HEK293 (cell line): ENCODE data around the gene FFAR1.
A peak's percentile ranks its signal among the peaks of the same experiment; 100 is the strongest.

Experiments
- EGR2 ChIP-seq: fragments of 450-650 bp; formaldehyde crosslinking; IDR thresholded peaks from 2 replicates; pipeline ENCODE4 v1.5.1; 2016; ENCODE audit warnings: low read depth, missing biosample characterization, missing genetic modification characterization
- FEZF1 ChIP-seq: fragments of 450-650 bp; formaldehyde crosslinking; IDR thresholded peaks from 2 replicates; pipeline ENCODE4 v1.5.1; 2016; ENCODE audit warnings: missing biosample characterization, missing genetic modification characterization
- HOXC10 ChIP-seq: sonication (generic); formaldehyde crosslinking; IDR thresholded peaks from 2 replicates; pipeline ENCODE4 v1.8.1; 2023; ENCODE audit warnings: mild to moderate bottlenecking, missing genetic modification reagents
- KLF7 ChIP-seq: fragments of 450-650 bp; formaldehyde crosslinking; IDR thresholded peaks from 2 replicates; pipeline ENCODE4 v1.5.1; 2016; ENCODE audit warnings: missing biosample characterization, missing genetic modification characterization, borderline replicate concordance
- RBAK ChIP-seq: fragments of 450-650 bp; formaldehyde crosslinking; IDR thresholded peaks from 2 replicates; pipeline ENCODE4 v1.5.1; 2016; ENCODE audit warnings: missing biosample characterization, missing genetic modification characterization
- SCRT1 ChIP-seq: fragments of 450-650 bp; formaldehyde crosslinking; IDR thresholded peaks from 2 replicates; pipeline ENCODE4 v1.5.1; 2016; ENCODE audit warnings: missing biosample characterization, missing genetic modification characterization, borderline replicate concordance
- ZNF10 ChIP-seq: fragments of 450-650 bp; formaldehyde crosslinking; IDR thresholded peaks from 2 replicates; pipeline ENCODE4 v1.5.1; 2017; ENCODE audit warnings: missing biosample characterization, missing genetic modification characterization
- ZNF169 ChIP-seq: fragments of 450-650 bp; formaldehyde crosslinking; IDR thresholded peaks from 2 replicates; pipeline ENCODE4 v1.5.1; 2016; ENCODE audit warnings: missing biosample characterization, missing genetic modification characterization
- ZNF184 ChIP-seq: fragments of 450-650 bp; IDR thresholded peaks from 2 replicates; pipeline ENCODE4 v1.5.1; 2018; ENCODE audit warnings: missing biosample characterization, mild to moderate bottlenecking, missing genetic modification characterization
- ZNF248 ChIP-seq: fragments of 450-650 bp; formaldehyde crosslinking; IDR thresholded peaks from 2 replicates; pipeline ENCODE4 v1.5.1; 2017; ENCODE audit warnings: missing biosample characterization, missing genetic modification characterization
- ZNF274 ChIP-seq, 2 experiments: fragments of 200-500 bp in 1 of 2; fragments of 450-650 bp in 1 of 2; sonication (Bioruptor generic) in 1 of 2; formaldehyde crosslinking in 1 of 2; IDR thresholded peaks; 2 replicates each; pipeline versions ENCODE4 v1.5.1 to v1.6.1; 2014 to 2016; ENCODE audit warnings: borderline replicate concordance in 1 of 2, inconsistent platforms in 1 of 2, low read length in 1 of 2, missing biosample characterization in 1 of 2, missing genetic modification characterization in 1 of 2
- ZNF324 ChIP-seq: fragments of 450-650 bp; formaldehyde crosslinking; IDR thresholded peaks from 2 replicates; pipeline ENCODE4 v1.5.1; 2016; ENCODE audit warnings: missing biosample characterization, missing genetic modification characterization
- ZNF544 ChIP-seq: fragments of 450-650 bp; formaldehyde crosslinking; IDR thresholded peaks from 2 replicates; pipeline ENCODE4 v1.5.0; 2017; ENCODE audit warnings: missing biosample characterization, missing genetic modification characterization
- ZNF600 ChIP-seq: fragments of 450-650 bp; formaldehyde crosslinking; IDR thresholded peaks from 2 replicates; pipeline ENCODE4 v1.5.1; 2016; ENCODE audit warnings: missing biosample characterization, missing genetic modification characterization
- ZNF610 ChIP-seq: fragments of 450-650 bp; formaldehyde crosslinking; IDR thresholded peaks from 2 replicates; pipeline ENCODE4 v1.5.1; 2016; ENCODE audit warnings: missing biosample characterization, missing genetic modification characterization, borderline replicate concordance
- ZNF626 ChIP-seq: fragments of 450-650 bp; sonication (Bioruptor Pico); formaldehyde crosslinking; IDR thresholded peaks from 2 replicates; pipeline ENCODE4 v1.5.1; 2018; ENCODE audit warnings: missing biosample characterization, missing genetic modification characterization, inconsistent platforms
- ZNF629 ChIP-seq: fragments of 450-650 bp; formaldehyde crosslinking; IDR thresholded peaks from 2 replicates; pipeline ENCODE4 v1.5.1; 2017; ENCODE audit warnings: missing biosample characterization, missing genetic modification characterization
- ZNF701 ChIP-seq: fragments of 450-650 bp; formaldehyde crosslinking; IDR thresholded peaks from 2 replicates; pipeline ENCODE4 v1.5.1; 2016; ENCODE audit warnings: missing biosample characterization, missing genetic modification characterization
- TF ChIP-seq, protein P1 (sequence below): fragments of 450-650 bp; formaldehyde crosslinking; IDR thresholded peaks from 2 replicates; pipeline ENCODE4 v1.5.1; 2016; ENCODE audit warnings: missing biosample characterization, missing genetic modification characterization
- TF ChIP-seq, protein P2 (sequence below): fragments of 450-650 bp; formaldehyde crosslinking; IDR thresholded peaks from 2 replicates; pipeline ENCODE4 v1.5.1; 2016; ENCODE audit warnings: missing biosample characterization, missing genetic modification characterization
- TF ChIP-seq, protein P3 (sequence below): fragments of 450-650 bp; formaldehyde crosslinking; IDR thresholded peaks from 2 replicates; pipeline ENCODE4 v1.5.1; 2016; ENCODE audit warnings: missing biosample characterization, missing genetic modification characterization
- TF ChIP-seq, protein P4 (sequence below): fragments of 450-650 bp; formaldehyde crosslinking; IDR thresholded peaks from 2 replicates; pipeline ENCODE4 v1.5.1; 2016; ENCODE audit warnings: missing biosample characterization, missing genetic modification characterization
- TF ChIP-seq, protein P5 (sequence below): fragments of 450-650 bp; formaldehyde crosslinking; IDR thresholded peaks from 2 replicates; pipeline ENCODE4 v1.5.1; 2016; ENCODE audit warnings: missing biosample characterization, missing genetic modification characterization
- TF ChIP-seq, protein P6 (sequence below): fragments of 450-650 bp; formaldehyde crosslinking; IDR thresholded peaks from 2 replicates; pipeline ENCODE4 v1.5.1; 2016; ENCODE audit warnings: missing biosample characterization, missing genetic modification characterization
- TF ChIP-seq, protein P7 (sequence below): fragments of 450-650 bp; IDR thresholded peaks from 2 replicates; pipeline ENCODE4 v1.5.1; 2018; ENCODE audit warnings: missing biosample characterization, mild to moderate bottlenecking, missing genetic modification characterization
- TF ChIP-seq, protein P8 (sequence below): fragments of 450-650 bp; formaldehyde crosslinking; IDR thresholded peaks from 2 replicates; pipeline ENCODE4 v1.5.1; 2016; ENCODE audit warnings: missing biosample characterization, missing genetic modification characterization, low read depth

FFAR1 gene

DNA sequence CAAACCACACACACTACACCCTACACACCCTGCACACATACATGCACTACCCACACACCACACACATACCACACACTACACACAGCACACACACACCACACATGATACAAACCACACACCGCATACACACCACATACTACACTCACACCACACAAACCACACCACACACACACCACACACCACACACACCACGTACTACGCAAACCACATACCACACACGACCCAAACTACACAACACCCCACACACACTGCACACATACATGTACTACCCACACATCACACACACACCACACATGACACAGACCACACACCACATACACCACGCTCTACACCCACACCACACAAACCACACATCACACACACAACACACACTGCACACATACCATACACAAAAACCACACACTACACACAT is 49.1 kb upstream of the FFAR1 start (continued):
- TF ChIP-seq ZNF324 (tag by site-specific recombination): no peak
- no peak for TF ChIP-seq ZNF184
- no peak for TF ChIP-seq ZNF629 (tag by site-specific recombination)
- TF ChIP-seq ZNF169 (tag by site-specific recombination): no peak
- no peak for TF ChIP-seq FEZF1 (tag by site-specific recombination)
- peak; percentile 76; the same call in 1 of the 2 replicates for TF ChIP-seq ZNF248 (tag by site-specific recombination)
- TF ChIP-seq, protein P1, sequence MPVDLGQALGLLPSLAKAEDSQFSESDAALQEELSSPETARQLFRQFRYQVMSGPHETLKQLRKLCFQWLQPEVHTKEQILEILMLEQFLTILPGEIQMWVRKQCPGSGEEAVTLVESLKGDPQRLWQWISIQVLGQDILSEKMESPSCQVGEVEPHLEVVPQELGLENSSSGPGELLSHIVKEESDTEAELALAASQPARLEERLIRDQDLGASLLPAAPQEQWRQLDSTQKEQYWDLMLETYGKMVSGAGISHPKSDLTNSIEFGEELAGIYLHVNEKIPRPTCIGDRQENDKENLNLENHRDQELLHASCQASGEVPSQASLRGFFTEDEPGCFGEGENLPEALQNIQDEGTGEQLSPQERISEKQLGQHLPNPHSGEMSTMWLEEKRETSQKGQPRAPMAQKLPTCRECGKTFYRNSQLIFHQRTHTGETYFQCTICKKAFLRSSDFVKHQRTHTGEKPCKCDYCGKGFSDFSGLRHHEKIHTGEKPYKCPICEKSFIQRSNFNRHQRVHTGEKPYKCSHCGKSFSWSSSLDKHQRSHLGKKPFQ (tag by site-specific recombination): peak; percentile 62
- no peak for TF ChIP-seq RBAK (tag by site-specific recombination)
- TF ChIP-seq, protein P2, sequence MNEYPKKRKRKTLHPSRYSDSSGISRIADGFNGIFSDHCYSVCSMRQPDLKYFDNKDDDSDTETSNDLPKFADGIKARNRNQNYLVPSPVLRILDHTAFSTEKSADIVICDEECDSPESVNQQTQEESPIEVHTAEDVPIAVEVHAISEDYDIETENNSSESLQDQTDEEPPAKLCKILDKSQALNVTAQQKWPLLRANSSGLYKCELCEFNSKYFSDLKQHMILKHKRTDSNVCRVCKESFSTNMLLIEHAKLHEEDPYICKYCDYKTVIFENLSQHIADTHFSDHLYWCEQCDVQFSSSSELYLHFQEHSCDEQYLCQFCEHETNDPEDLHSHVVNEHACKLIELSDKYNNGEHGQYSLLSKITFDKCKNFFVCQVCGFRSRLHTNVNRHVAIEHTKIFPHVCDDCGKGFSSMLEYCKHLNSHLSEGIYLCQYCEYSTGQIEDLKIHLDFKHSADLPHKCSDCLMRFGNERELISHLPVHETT (tag by site-specific recombination): no peak
- no peak for TF ChIP-seq KLF7 (tag by site-specific recombination)
- TF ChIP-seq, protein P3, sequence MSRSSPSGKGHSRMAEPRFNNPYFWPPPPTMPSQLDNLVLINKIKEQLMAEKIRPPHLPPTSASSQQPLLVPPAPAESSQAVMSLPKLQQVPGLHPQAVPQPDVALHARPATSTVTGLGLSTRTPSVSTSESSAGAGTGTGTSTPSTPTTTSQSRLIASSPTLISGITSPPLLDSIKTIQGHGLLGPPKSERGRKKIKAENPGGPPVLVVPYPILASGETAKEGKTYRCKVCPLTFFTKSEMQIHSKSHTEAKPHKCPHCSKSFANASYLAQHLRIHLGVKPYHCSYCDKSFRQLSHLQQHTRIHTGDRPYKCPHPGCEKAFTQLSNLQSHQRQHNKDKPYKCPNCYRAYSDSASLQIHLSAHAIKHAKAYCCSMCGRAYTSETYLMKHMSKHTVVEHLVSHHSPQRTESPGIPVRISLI (tag by site-specific recombination): no peak
- TF ChIP-seq, protein P4, sequence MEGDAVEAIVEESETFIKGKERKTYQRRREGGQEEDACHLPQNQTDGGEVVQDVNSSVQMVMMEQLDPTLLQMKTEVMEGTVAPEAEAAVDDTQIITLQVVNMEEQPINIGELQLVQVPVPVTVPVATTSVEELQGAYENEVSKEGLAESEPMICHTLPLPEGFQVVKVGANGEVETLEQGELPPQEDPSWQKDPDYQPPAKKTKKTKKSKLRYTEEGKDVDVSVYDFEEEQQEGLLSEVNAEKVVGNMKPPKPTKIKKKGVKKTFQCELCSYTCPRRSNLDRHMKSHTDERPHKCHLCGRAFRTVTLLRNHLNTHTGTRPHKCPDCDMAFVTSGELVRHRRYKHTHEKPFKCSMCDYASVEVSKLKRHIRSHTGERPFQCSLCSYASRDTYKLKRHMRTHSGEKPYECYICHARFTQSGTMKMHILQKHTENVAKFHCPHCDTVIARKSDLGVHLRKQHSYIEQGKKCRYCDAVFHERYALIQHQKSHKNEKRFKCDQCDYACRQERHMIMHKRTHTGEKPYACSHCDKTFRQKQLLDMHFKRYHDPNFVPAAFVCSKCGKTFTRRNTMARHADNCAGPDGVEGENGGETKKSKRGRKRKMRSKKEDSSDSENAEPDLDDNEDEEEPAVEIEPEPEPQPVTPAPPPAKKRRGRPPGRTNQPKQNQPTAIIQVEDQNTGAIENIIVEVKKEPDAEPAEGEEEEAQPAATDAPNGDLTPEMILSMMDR (tag by site-specific recombination): no peak
- no peak for TF ChIP-seq ZNF544
- TF ChIP-seq SCRT1: no peak
- no peak for TF ChIP-seq ZNF626 (tag by site-specific recombination)
- TF ChIP-seq ZNF701: no peak
- TF ChIP-seq ZNF10 (tag by site-specific recombination): no peak
- TF ChIP-seq, protein P5, sequence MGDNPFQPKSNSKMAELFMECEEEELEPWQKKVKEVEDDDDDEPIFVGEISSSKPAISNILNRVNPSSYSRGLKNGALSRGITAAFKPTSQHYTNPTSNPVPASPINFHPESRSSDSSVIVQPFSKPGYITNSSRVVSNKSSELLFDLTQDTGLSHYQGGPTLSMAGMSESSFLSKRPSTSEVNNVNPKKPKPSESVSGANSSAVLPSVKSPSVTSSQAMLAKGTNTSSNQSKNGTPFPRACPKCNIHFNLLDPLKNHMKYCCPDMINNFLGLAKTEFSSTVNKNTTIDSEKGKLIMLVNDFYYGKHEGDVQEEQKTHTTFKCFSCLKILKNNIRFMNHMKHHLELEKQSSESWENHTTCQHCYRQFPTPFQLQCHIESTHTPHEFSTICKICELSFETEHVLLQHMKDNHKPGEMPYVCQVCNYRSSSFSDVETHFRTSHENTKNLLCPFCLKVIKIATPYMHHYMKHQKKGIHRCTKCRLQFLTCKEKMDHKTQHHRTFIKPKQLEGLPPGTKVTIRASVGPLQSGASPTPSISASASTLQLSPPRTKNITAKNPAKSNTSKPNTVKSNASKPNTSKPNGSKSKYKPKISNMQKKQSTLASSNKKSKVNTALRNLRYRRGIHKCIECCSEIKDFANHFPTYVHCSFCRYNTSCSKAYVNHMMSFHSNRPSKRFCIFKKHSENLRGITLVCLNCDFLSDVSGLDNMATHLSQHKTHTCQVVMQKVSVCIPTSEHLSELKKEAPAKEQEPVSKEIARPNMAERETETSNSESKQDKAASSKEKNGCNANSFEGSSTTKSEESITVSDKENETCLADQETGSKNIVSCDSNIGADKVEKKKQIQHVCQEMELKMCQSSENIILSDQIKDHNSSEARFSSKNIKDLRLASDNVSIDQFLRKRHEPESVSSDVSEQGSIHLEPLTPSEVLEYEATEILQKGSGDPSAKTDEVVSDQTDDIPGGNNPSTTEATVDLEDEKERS (tag by site-specific recombination): no peak
- no peak for TF ChIP-seq ZNF274 (IDR thresholded peaks at IDR 0.05; ENCODE audit: low read length)
- no peak for TF ChIP-seq ZNF274 (tag by site-specific recombination; IDR thresholded peaks at IDR 0.05; ENCODE audit: borderline replicate concordance)
- TF ChIP-seq ZNF600 (tag by site-specific recombination): no peak
- TF ChIP-seq ZNF610 (tag by site-specific recombination): no peak
- TF ChIP-seq, protein P6, sequence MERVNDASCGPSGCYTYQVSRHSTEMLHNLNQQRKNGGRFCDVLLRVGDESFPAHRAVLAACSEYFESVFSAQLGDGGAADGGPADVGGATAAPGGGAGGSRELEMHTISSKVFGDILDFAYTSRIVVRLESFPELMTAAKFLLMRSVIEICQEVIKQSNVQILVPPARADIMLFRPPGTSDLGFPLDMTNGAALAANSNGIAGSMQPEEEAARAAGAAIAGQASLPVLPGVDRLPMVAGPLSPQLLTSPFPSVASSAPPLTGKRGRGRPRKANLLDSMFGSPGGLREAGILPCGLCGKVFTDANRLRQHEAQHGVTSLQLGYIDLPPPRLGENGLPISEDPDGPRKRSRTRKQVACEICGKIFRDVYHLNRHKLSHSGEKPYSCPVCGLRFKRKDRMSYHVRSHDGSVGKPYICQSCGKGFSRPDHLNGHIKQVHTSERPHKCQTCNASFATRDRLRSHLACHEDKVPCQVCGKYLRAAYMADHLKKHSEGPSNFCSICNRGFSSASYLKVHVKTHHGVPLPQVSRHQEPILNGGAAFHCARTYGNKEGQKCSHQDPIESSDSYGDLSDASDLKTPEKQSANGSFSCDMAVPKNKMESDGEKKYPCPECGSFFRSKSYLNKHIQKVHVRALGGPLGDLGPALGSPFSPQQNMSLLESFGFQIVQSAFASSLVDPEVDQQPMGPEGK: peak; percentile 17
- TF ChIP-seq, protein P7, sequence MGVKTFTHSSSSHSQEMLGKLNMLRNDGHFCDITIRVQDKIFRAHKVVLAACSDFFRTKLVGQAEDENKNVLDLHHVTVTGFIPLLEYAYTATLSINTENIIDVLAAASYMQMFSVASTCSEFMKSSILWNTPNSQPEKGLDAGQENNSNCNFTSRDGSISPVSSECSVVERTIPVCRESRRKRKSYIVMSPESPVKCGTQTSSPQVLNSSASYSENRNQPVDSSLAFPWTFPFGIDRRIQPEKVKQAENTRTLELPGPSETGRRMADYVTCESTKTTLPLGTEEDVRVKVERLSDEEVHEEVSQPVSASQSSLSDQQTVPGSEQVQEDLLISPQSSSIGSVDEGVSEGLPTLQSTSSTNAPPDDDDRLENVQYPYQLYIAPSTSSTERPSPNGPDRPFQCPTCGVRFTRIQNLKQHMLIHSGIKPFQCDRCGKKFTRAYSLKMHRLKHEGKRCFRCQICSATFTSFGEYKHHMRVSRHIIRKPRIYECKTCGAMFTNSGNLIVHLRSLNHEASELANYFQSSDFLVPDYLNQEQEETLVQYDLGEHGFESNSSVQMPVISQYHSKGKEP (tag by site-specific recombination): no peak
- no peak for TF ChIP-seq EGR2 (tag by site-specific recombination)
- no peak for TF ChIP-seq HOXC10 (CRISPR knock-in tag)
- TF ChIP-seq, protein P8, sequence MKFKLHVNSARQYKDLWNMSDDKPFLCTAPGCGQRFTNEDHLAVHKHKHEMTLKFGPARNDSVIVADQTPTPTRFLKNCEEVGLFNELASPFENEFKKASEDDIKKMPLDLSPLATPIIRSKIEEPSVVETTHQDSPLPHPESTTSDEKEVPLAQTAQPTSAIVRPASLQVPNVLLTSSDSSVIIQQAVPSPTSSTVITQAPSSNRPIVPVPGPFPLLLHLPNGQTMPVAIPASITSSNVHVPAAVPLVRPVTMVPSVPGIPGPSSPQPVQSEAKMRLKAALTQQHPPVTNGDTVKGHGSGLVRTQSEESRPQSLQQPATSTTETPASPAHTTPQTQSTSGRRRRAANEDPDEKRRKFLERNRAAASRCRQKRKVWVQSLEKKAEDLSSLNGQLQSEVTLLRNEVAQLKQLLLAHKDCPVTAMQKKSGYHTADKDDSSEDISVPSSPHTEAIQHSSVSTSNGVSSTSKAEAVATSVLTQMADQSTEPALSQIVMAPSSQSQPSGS (tag by site-specific recombination): no peak
